ENCODE results near the gene OTOS.

The OTOS gene

GRCh38 chr2:240159251-240159839 lies 18.9 kb upstream of the OTOS start:
- peaks cover 3% of the 10 kb centered on the region for H3K79me1 ChIP-seq (ENCODE audit: low read depth, low read length)
- no peak for DNase-seq (ENCODE audit: low spot score)
- peaks cover 0 to 13% (median 4%) of the 10 kb centered on the region in 3 experiments for H3K27me3 ChIP-seq (ENCODE audit: control insufficient read depth in 3 of 3, insufficient read depth in 3 of 3, low read depth in 1 of 3, low read length in 3 of 3)
- H3K9ac ChIP-seq (ENCODE audit: low read depth, low read length, poor library complexity), result no peak overlapping the region
- H3K4me3 ChIP-seq (ENCODE audit: low read length in 2 of 2), result no peak overlapping the region
- WGBS, 2 donors (ENCODE audit: extremely low coverage in 2 of 2, insufficient read length in 2 of 2, insufficient replicate concordance in 1 of 2), result no CpG with 5 or more reads among the region's 21 CpGs
- peaks cover 0 to 4% of the 10 kb centered on the region in 2 donors for H3K36me3 ChIP-seq (replicated peaks in 1 of 2; ENCODE audit: control insufficient read depth in 2 of 2, insufficient read depth in 2 of 2, low read length in 2 of 2)
- H3K18ac ChIP-seq (ENCODE audit: low read length), result no peak overlapping the region
- peaks cover 0 to 12% of the 10 kb centered on the region in 2 donors for H3K9me3 ChIP-seq (replicated peaks in 1 of 2; ENCODE audit: control insufficient read depth in 2 of 2, insufficient read depth in 1 of 2, low read depth in 1 of 2, low read length in 2 of 2)
- H4K8ac ChIP-seq (ENCODE audit: low read depth, low read length), result no peak overlapping the region
- no peak overlapping the region for H3K27ac ChIP-seq (replicated peaks; ENCODE audit: low read length)
- H4K91ac ChIP-seq (ENCODE audit: low read depth, low read length, poor library complexity), result no peak overlapping the region
- no peak overlapping the region for H3K4me2 ChIP-seq (ENCODE audit: insufficient read depth, low read length, poor library complexity, severe bottlenecking)
- no peak overlapping the region for H2BK12ac ChIP-seq (ENCODE audit: low read length)
- H3K23ac ChIP-seq (ENCODE audit: low read depth, low read length, poor library complexity), result no peak overlapping the region
- peak overlapping the region; percentile 67 for H2AK5ac ChIP-seq (ENCODE audit: low read depth, low read length)
- H3K4me1 ChIP-seq (ENCODE audit: control insufficient read depth in 2 of 2, insufficient read depth in 1 of 2, low read depth in 1 of 2, low read length in 2 of 2), result peaks cover 0 to 27% of the 10 kb centered on the region in 2 donors
- H3K4ac ChIP-seq (ENCODE audit: low read length), result no peak overlapping the region
- no peak overlapping the region for H2BK120ac ChIP-seq (ENCODE audit: low read depth, low read length)
- no peak overlapping the region for H3K14ac ChIP-seq (ENCODE audit: low read length)
- no peak overlapping the region for H2BK5ac ChIP-seq (ENCODE audit: low read length)
- no peak overlapping the region for H2AFZ ChIP-seq (ENCODE audit: low read length)
- H2BK15ac ChIP-seq (ENCODE audit: low read length), result no peak overlapping the region

- WGBS, 2 donors (ENCODE audit: extremely low coverage in 2 of 2, insufficient read length in 2 of 2, insufficient replicate concordance in 1 of 2), result no CpG with 5 or more reads among the region's 5 CpGs
- Histone ChIP-seq H4K8ac (ENCODE audit: low read depth, low read length) (peak overlapping the region; percentile 52), H2BK12ac (ENCODE audit: low read length) (peak overlapping the region; percentile 59), H2AFZ (ENCODE audit: low read length) (no peak overlapping the region), H2BK120ac (ENCODE audit: low read depth, low read length) (no peak overlapping the region), H3K4me2 (ENCODE audit: insufficient read depth, low read length, poor library complexity, severe bottlenecking) (no peak overlapping the region), H3K27me3 (ENCODE audit: control insufficient read depth in 3 of 3, insufficient read depth in 3 of 3, low read depth in 1 of 3, low read length in 3 of 3) (peaks cover 0 to 21% (median 0%) of the 10 kb centered on the region in 3 experiments), H3K4me3 (ENCODE audit: low read length in 2 of 2) (no peak overlapping the region), H3K4ac (ENCODE audit: low read length) (no peak overlapping the region), H3K9ac (ENCODE audit: low read depth, low read length, poor library complexity) (no peak overlapping the region), H2BK5ac (ENCODE audit: low read length) (peak overlapping the region; percentile 26), H2AK5ac (ENCODE audit: low read depth, low read length) (peak overlapping the region; percentile 53), H3K4me1 (ENCODE audit: control insufficient read depth in 2 of 2, insufficient read depth in 1 of 2, low read depth in 1 of 2, low read length in 2 of 2) (peaks cover 0 to 25% of the 10 kb centered on the region in 2 donors), H3K18ac (ENCODE audit: low read length) (peak overlapping the region; percentile 76), H2BK15ac (ENCODE audit: low read length) (peak overlapping the region; percentile 79), H3K79me1 (ENCODE audit: low read depth, low read length) (no peaks in the 10 kb centered on the region), H3K9me3 (replicated peaks in 1 of 2; ENCODE audit: control insufficient read depth in 2 of 2, insufficient read depth in 1 of 2, low read depth in 1 of 2, low read length in 2 of 2) (peaks cover 0 to 7% of the 10 kb centered on the region in 2 donors), H3K23ac (ENCODE audit: low read depth, low read length, poor library complexity) (no peak overlapping the region), H3K36me3 (replicated peaks in 1 of 2; ENCODE audit: control insufficient read depth in 2 of 2, insufficient read depth in 2 of 2, low read length in 2 of 2) (no peaks in the 10 kb centered on the region), H3K27ac (replicated peaks; ENCODE audit: low read length) (no peak overlapping the region), H3K14ac (ENCODE audit: low read length) (no peak overlapping the region), H4K91ac (ENCODE audit: low read depth, low read length, poor library complexity) (no peak overlapping the region)
- no peak for DNase-seq (ENCODE audit: low spot score)
Observed at GRCh38 chr2:240157147-240157470, 16.7 kb upstream of the OTOS start.

GRCh38 chr2:240156435-240157146 lies 16.1 kb upstream of the OTOS start:
- Histone ChIP-seq H3K27ac (replicated peaks; ENCODE audit: low read length) (no peak overlapping the region), H2BK5ac (ENCODE audit: low read length) (peak overlapping the region; percentile 26), H2BK15ac (ENCODE audit: low read length) (peak overlapping the region; percentile 79), H3K36me3 (replicated peaks in 1 of 2; ENCODE audit: control insufficient read depth in 2 of 2, insufficient read depth in 2 of 2, low read length in 2 of 2) (no peaks in the 10 kb centered on the region), H4K8ac (ENCODE audit: low read depth, low read length) (no peak overlapping the region), H3K4me2 (ENCODE audit: insufficient read depth, low read length, poor library complexity, severe bottlenecking) (no peak overlapping the region), H3K23ac (ENCODE audit: low read depth, low read length, poor library complexity) (no peak overlapping the region), H4K91ac (ENCODE audit: low read depth, low read length, poor library complexity) (no peak overlapping the region), H3K9ac (ENCODE audit: low read depth, low read length, poor library complexity) (no peak overlapping the region), H3K14ac (ENCODE audit: low read length) (peak overlapping the region; percentile 17), H3K4me3 (ENCODE audit: low read length in 2 of 2) (no peak overlapping the region), H3K4ac (ENCODE audit: low read length) (no peak overlapping the region), H3K9me3 (replicated peaks in 1 of 2; ENCODE audit: control insufficient read depth in 2 of 2, insufficient read depth in 1 of 2, low read depth in 1 of 2, low read length in 2 of 2) (peaks cover 0 to 7% of the 10 kb centered on the region in 2 donors), H3K18ac (ENCODE audit: low read length) (peak overlapping the region; percentile 81), H2AK5ac (ENCODE audit: low read depth, low read length) (peak overlapping the region; percentile 53), H2BK120ac (ENCODE audit: low read depth, low read length) (no peak overlapping the region), H3K79me1 (ENCODE audit: low read depth, low read length) (no peaks in the 10 kb centered on the region), H2BK12ac (ENCODE audit: low read length) (peak overlapping the region; percentile 30), H2AFZ (ENCODE audit: low read length) (no peak overlapping the region), H3K27me3 (ENCODE audit: control insufficient read depth in 3 of 3, insufficient read depth in 3 of 3, low read depth in 1 of 3, low read length in 3 of 3) (peaks cover 0 to 25% (median 0%) of the 10 kb centered on the region in 3 experiments), H3K4me1 (ENCODE audit: control insufficient read depth in 2 of 2, insufficient read depth in 1 of 2, low read depth in 1 of 2, low read length in 2 of 2) (peaks cover 0 to 25% of the 10 kb centered on the region in 2 donors)
- DNase-seq (ENCODE audit: low spot score), result no peak
- WGBS, 2 donors (ENCODE audit: extremely low coverage in 2 of 2, insufficient read length in 2 of 2, insufficient replicate concordance in 1 of 2), result no CpG with 5 or more reads among the region's 29 CpGs

GRCh38 chr2:240155745-240156390 lies 15.4 kb upstream of the OTOS start:
- Histone ChIP-seq H3K23ac (ENCODE audit: low read depth, low read length, poor library complexity) (no peak overlapping the region), H2AFZ (ENCODE audit: low read length) (no peak overlapping the region), H2BK15ac (ENCODE audit: low read length) (no peak overlapping the region), H3K36me3 (replicated peaks in 1 of 2; ENCODE audit: control insufficient read depth in 2 of 2, insufficient read depth in 2 of 2, low read length in 2 of 2) (no peaks in the 10 kb centered on the region), H3K4ac (ENCODE audit: low read length) (no peak overlapping the region), H3K14ac (ENCODE audit: low read length) (no peak overlapping the region), H3K4me3 (ENCODE audit: low read length in 2 of 2) (no peak overlapping the region), H3K79me1 (ENCODE audit: low read depth, low read length) (no peaks in the 10 kb centered on the region), H3K27ac (replicated peaks; ENCODE audit: low read length) (peak overlapping the region; percentile 77), H2BK5ac (ENCODE audit: low read length) (no peak overlapping the region), H4K91ac (ENCODE audit: low read depth, low read length, poor library complexity) (no peak overlapping the region), H3K4me1 (ENCODE audit: control insufficient read depth in 2 of 2, insufficient read depth in 1 of 2, low read depth in 1 of 2, low read length in 2 of 2) (peaks cover 0 to 25% of the 10 kb centered on the region in 2 donors), H3K27me3 (ENCODE audit: control insufficient read depth in 3 of 3, insufficient read depth in 3 of 3, low read depth in 1 of 3, low read length in 3 of 3) (peaks cover 0 to 27% (median 0%) of the 10 kb centered on the region in 3 experiments), H3K9ac (ENCODE audit: low read depth, low read length, poor library complexity) (no peak overlapping the region), H2BK12ac (ENCODE audit: low read length) (no peak overlapping the region), H3K9me3 (replicated peaks in 1 of 2; ENCODE audit: control insufficient read depth in 2 of 2, insufficient read depth in 1 of 2, low read depth in 1 of 2, low read length in 2 of 2) (peaks cover 0 to 7% of the 10 kb centered on the region in 2 donors), H4K8ac (ENCODE audit: low read depth, low read length) (no peak overlapping the region), H3K4me2 (ENCODE audit: insufficient read depth, low read length, poor library complexity, severe bottlenecking) (no peak overlapping the region), H2BK120ac (ENCODE audit: low read depth, low read length) (no peak overlapping the region), H3K18ac (ENCODE audit: low read length) (no peak overlapping the region), H2AK5ac (ENCODE audit: low read depth, low read length) (no peak overlapping the region)
- WGBS, 2 donors (ENCODE audit: extremely low coverage in 2 of 2, insufficient read length in 2 of 2, insufficient replicate concordance in 1 of 2), result no CpG with 5 or more reads among the region's 13 CpGs
- DNase-seq (ENCODE audit: low spot score), result no peak

Data from neuronal stem cell (in vitro differentiated cells).